Skeletal muscle cell (primary cell): ENCODE results near the gene BTN2A1.
"Not testable (repeated sequence)": the region's sequence is repeated elsewhere in the genome, so short reads cannot be mapped to it uniquely, and the experiment has no call there.

ENCODE experiments used
- DNase-seq: peaks from one replicate; pipeline ENCODE4 v3.0.0-alpha.2; 2010; ENCODE audit warnings: low read depth
- H3K4me3 ChIP-seq: 2 replicates; pipeline ENCODE4 v1.5.1; 2011; ENCODE audit warnings: low read depth, mild to moderate bottlenecking, control low read depth, low read length, moderate library complexity

Gene BTN2A1

GRCh38 chr6:26461353-26461752 is 3.6 kb downstream of the BTN2A1 start:
- not testable (repeated sequence) for DNase-seq, H3K4me3 ChIP-seq

GRCh38 chr6:26464014-26464413 is 6.3 kb downstream of the BTN2A1 start:
- no peak for DNase-seq

GRCh38 chr6:26464416-26465131 is 6.8 kb downstream of the BTN2A1 start:
- H3K4me3 ChIP-seq: no peak overlapping the region
- DNase-seq: no peak

More at GRCh38 chr6:26464014-26464413, 6.3 kb downstream of the BTN2A1 start:
- no peak overlapping the region for H3K4me3 ChIP-seq

GRCh38 chr6:26465776-26466175 is 8.0 kb downstream of the BTN2A1 start:
- no peak overlapping the region for H3K4me3 ChIP-seq
- no peak for DNase-seq

GRCh38 chr6:26468829-26469228 is 11.1 kb downstream of the BTN2A1 start:
- H3K4me3 ChIP-seq: no peak overlapping the region
- DNase-seq: no peak

- H3K4me3 ChIP-seq: no peak overlapping the region
- no peak for DNase-seq
These were observed 12.9 kb downstream of the BTN2A1 start for GRCh38 chr6:26470643-26471042.

GRCh38 chr6:26471970-26472369 is 14.2 kb downstream of the BTN2A1 start:
- DNase-seq: no peak
- H3K4me3 ChIP-seq: no peak overlapping the region

- no peak overlapping the region for H3K4me3 ChIP-seq
- no peak for DNase-seq
These were observed 15.0 kb downstream of the BTN2A1 start for GRCh38 chr6:26472549-26473290.

- peak overlapping the region; percentile 52 for H3K4me3 ChIP-seq
- DNase-seq: no peak
These were observed 15.6 kb downstream of the BTN2A1 start for GRCh38 chr6:26473429-26473757.

GRCh38 chr6:26473758-26474438 is 16.1 kb downstream of the BTN2A1 start:
- H3K4me3 ChIP-seq: peak overlapping the region; percentile 52
- peak; percentile 86 for DNase-seq

- peak overlapping the region; percentile 52 for H3K4me3 ChIP-seq
- no peak for DNase-seq
These were observed 16.7 kb downstream of the BTN2A1 start for GRCh38 chr6:26474439-26474881.

- DNase-seq: no peak
- no peak overlapping the region for H3K4me3 ChIP-seq
These were observed 18.3 kb downstream of the BTN2A1 start for GRCh38 chr6:26475823-26476729.

GRCh38 chr6:26476896-26477295 is 19.1 kb downstream of the BTN2A1 start:
- H3K4me3 ChIP-seq: no peak overlapping the region
- no peak for DNase-seq

- H3K4me3 ChIP-seq: no peak overlapping the region
- DNase-seq: no peak
These were observed 19.7 kb downstream of the BTN2A1 start for GRCh38 chr6:26477426-26477825.

GRCh38 chr6:26478100-26478984 is 20.6 kb downstream of the BTN2A1 start:
- no peak for DNase-seq
- H3K4me3 ChIP-seq: no peak overlapping the region

GRCh38 chr6:26478985-26479278 is 21.2 kb downstream of the BTN2A1 start:
- no peak for DNase-seq
- H3K4me3 ChIP-seq: no peak overlapping the region

- DNase-seq: no peak
- no peak overlapping the region for H3K4me3 ChIP-seq
These were observed 24.6 kb downstream of the BTN2A1 start for GRCh38 chr6:26482338-26482737.

GRCh38 chr6:26483727-26484126 is 26.0 kb downstream of the BTN2A1 start:
- no peak for DNase-seq
- H3K4me3 ChIP-seq: no peak overlapping the region

- DNase-seq: no peak
- no peak overlapping the region for H3K4me3 ChIP-seq
These were observed 26.4 kb downstream of the BTN2A1 start for GRCh38 chr6:26484161-26484560.
